ENCODE results near the gene RAMACL.
"Not testable (repeated sequence)": the region's sequence is repeated elsewhere in the genome, so short reads cannot be mapped to it uniquely, and the experiment has no call there.

The RAMACL gene

DNA sequence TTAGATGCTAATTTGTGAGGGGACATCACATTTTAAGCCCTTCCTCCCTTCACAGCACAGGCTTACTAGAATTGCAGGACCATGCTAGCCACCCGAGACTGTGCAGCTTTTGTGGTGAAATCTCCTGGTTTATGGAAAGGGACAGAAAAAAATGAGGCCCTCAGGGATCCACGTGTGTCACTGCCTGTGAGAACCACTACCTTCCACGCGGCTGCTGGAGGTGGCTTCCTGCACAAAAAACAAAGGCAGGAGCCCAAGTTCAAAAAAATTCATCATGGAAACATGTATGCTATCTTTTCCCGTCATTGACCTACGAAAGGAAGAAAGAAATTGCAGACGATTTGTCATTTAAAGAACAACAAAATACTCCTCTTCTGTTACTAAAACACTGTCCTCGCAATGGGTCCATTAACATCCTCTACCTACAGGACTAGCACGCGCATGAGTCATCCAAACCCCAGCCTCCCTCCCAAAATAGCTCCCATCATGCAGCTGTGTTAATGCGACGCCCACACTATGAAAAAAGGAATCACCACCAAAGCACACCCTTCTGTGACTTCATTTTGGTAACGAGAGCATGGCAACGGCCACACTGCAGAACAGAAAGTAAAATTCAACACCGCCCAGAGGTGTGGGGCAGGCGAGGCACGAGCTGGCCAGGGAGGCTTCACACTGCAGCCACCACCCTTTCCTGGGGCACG, 45.7 kb downstream of the RAMACL start:
- no peak for DNase-seq (ENCODE audit: low read depth, low spot score)
- TF ChIP-seq, protein P1, sequence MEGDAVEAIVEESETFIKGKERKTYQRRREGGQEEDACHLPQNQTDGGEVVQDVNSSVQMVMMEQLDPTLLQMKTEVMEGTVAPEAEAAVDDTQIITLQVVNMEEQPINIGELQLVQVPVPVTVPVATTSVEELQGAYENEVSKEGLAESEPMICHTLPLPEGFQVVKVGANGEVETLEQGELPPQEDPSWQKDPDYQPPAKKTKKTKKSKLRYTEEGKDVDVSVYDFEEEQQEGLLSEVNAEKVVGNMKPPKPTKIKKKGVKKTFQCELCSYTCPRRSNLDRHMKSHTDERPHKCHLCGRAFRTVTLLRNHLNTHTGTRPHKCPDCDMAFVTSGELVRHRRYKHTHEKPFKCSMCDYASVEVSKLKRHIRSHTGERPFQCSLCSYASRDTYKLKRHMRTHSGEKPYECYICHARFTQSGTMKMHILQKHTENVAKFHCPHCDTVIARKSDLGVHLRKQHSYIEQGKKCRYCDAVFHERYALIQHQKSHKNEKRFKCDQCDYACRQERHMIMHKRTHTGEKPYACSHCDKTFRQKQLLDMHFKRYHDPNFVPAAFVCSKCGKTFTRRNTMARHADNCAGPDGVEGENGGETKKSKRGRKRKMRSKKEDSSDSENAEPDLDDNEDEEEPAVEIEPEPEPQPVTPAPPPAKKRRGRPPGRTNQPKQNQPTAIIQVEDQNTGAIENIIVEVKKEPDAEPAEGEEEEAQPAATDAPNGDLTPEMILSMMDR (IDR thresholded peaks at IDR 0.05; ENCODE audit: insufficient read depth, low read length, missing control alignments): no peak
- ChIA-PET POLR2A (no interaction called here), CTCF (no interaction called here)
- no peak overlapping the region for H3K4me3 ChIP-seq (ENCODE audit: low read depth, low read length)

DNA sequence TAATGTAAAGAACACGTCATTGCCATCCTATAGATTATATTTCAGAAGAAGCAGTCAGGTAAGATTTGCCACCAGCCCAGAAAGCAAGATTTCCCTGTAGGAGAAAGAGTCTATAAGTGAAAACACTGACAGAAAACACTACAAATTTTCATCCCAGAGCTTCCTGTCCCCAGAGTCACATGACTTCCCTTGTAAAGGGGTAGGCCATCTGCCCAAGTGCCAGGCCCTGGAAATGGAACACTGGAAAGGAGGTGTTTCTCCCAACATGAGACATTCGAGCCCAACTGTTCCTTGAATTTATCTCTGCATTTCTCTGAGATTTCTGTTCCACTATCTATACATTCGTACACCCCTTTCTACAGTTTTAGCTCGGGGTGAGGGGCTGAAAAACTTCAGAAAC, 46.9 kb downstream of the RAMACL start:
- CTCF ChIA-PET: no interaction called here
- H3K4me3 ChIP-seq (ENCODE audit: low read depth, low read length): no peak overlapping the region
- POLR2A ChIA-PET: no interaction called here
- DNase-seq (ENCODE audit: low read depth, low spot score): no peak
- TF ChIP-seq, protein P1 (IDR thresholded peaks at IDR 0.05; ENCODE audit: insufficient read depth, low read length, missing control alignments): no peak

DNA sequence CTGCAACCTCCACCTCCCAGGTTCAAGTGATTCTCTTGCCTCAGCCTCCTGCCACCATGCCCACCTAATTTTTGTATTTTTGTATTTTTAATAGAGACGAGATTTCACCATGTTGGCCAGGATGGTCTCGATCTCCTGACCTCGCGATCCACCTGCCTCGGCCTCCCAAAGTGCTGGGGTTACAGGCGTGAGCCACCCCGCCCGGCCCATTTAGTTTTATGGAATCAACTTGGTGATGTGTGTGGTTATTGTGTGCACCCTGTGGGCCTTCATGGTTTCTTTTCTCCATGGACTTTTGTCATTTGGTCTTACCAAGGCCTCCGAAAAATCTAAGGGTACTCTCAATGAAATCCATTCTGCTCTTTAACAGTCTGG, 47.5 kb downstream of the RAMACL start:
- H3K4me3 ChIP-seq (ENCODE audit: low read depth, low read length); DNase-seq (ENCODE audit: low read depth, low spot score); POLR2A ChIA-PET; CTCF ChIA-PET: not testable (repeated sequence)

GRCh38 chr6:166538297-166539010, 48.0 kb downstream of the RAMACL start:
- DNase-seq (ENCODE audit: low read depth, low spot score): no peak
- ChIA-PET CTCF (no interaction called here), POLR2A (no interaction called here)
- TF ChIP-seq, protein P1 (IDR thresholded peaks at IDR 0.05; ENCODE audit: insufficient read depth, low read length, missing control alignments): no peak
- H3K4me3 ChIP-seq (ENCODE audit: low read depth, low read length): no peak overlapping the region

GRCh38 chr6:166534658-166535406, 51.6 kb downstream of the RAMACL start:
- POLR2A ChIA-PET: no interaction called here
- TF ChIP-seq, protein P1 (IDR thresholded peaks at IDR 0.05; ENCODE audit: insufficient read depth, low read length, missing control alignments): no peak
- H3K4me3 ChIP-seq (ENCODE audit: low read depth, low read length): no peak overlapping the region
- CTCF ChIA-PET: interaction anchor here (1.3 kb wide), 1 partner anchor 240 kb away, joined by 5 read pairs; no protein-coding TSS in a partner anchor
- DNase-seq (ENCODE audit: low read depth, low spot score): no peak

GRCh38 chr6:166533205-166533824, 53.2 kb downstream of the RAMACL start:
- TF ChIP-seq, protein P1 (IDR thresholded peaks at IDR 0.05; ENCODE audit: insufficient read depth, low read length, missing control alignments): no peak
- POLR2A ChIA-PET: no interaction called here
- no peak for DNase-seq (ENCODE audit: low read depth, low spot score)
- no peak overlapping the region for H3K4me3 ChIP-seq (ENCODE audit: low read depth, low read length)
- CTCF ChIA-PET: interaction anchor here (1.1 kb wide), 1 partner anchor 11 kb away, joined by 4 read pairs; no protein-coding TSS in a partner anchor

All from AG04449 (cell line).